Upper lobe of left lung (tissue), 4 donors: ENCODE results near the gene SGIP1.

ENCODE experiments used
- CTCF ChIP-seq, 6 experiments: fragments of 450-650 bp in 4 of 6; fragments of 200-600 bp in 2 of 6; sonication (generic) in 2 of 6; IDR thresholded peaks; one replicate each; pipeline ENCODE4 v1.5.1; 2016 to 2019; ENCODE audit warnings: antibody characterized with exemption in 6 of 6
- EP300 ChIP-seq, 4 donors: sonication (generic); formaldehyde crosslinking; IDR thresholded peaks; one replicate each; pipeline ENCODE4 v1.5.1; 2017; ENCODE audit warnings: antibody characterized with exemption in 4 of 4, control low read depth in 2 of 4
- POLR2A ChIP-seq, 4 donors: fragments of 450-650 bp; IDR thresholded peaks; one replicate each; pipeline ENCODE4 v1.5.1; 2016 to 2017; ENCODE audit warnings: antibody characterized with exemption in 4 of 4, mild to moderate bottlenecking in 2 of 4
- POLR2AphosphoS5 ChIP-seq, 2 donors: sonication (generic); formaldehyde crosslinking; IDR thresholded peaks; one replicate each; pipeline ENCODE4 v1.5.1; 2017; ENCODE audit warnings: antibody characterized with exemption in 2 of 2

DNA sequence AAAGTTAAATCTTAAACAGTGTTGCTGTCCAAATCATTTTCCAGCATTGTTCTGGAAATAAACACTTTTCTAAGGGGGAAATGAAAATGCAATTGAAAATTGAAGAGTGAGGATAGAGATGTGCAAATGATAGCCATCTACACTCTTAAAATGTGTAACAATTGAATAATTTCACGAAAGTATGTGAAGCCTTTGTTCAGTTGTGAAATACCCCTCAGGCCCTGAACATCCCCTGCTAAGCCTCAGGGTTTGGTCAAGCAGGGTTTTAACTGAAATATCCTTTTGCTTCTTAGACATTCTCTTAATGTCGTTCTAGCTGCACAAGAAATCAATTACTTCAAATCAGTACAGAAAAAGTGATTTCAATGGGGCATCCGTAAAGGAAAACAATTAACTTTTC, 152.5 kb downstream of the SGIP1 start:
- no peak for TF ChIP-seq CTCF (IDR thresholded peaks at IDR 0.05)
- no peak for TF ChIP-seq POLR2A (IDR thresholded peaks at IDR 0.05)
- TF ChIP-seq EP300 (IDR thresholded peaks at IDR 0.05): no peak
- no peak for TF ChIP-seq POLR2AphosphoS5 (IDR thresholded peaks at IDR 0.05)
